Stimulated activated naive CD8-positive, alpha-beta T cell treated with anti-CD3 and anti-CD28 coated beads, Interleukin-15, Interleukin-2, amounts not matched to agents 100 ng/mL and 50 ng/mL, for 24 hours (primary cell): Measurements from ENCODE around the gene RDH12.
"Not testable (repeated sequence)": the region's sequence is repeated elsewhere in the genome, so short reads cannot be mapped to it uniquely, and the experiment has no call there.

Experiments
- H3K27ac Mint-ChIP-seq: one replicate; pipeline ENCODE4 v1.8.0; 2021; ENCODE audit warnings: mild to moderate bottlenecking, mixed read lengths
- H3K27me3 Mint-ChIP-seq: one replicate; pipeline ENCODE4 v1.8.0; 2021; ENCODE audit warnings: mixed read lengths
- H3K36me3 Mint-ChIP-seq: one replicate; pipeline ENCODE4 v1.8.0; 2021; ENCODE audit warnings: low read depth, mixed read lengths
- H3K4me1 Mint-ChIP-seq: one replicate; pipeline ENCODE4 v1.8.0; 2021; ENCODE audit warnings: low read depth, mixed read lengths
- H3K4me3 Mint-ChIP-seq: one replicate; pipeline ENCODE4 v1.8.0; 2021; ENCODE audit warnings: mild to moderate bottlenecking, mixed read lengths
- H3K9me3 Mint-ChIP-seq: one replicate; pipeline ENCODE4 v1.8.0; 2021; ENCODE audit warnings: mixed read lengths

RDH12 gene

DNA sequence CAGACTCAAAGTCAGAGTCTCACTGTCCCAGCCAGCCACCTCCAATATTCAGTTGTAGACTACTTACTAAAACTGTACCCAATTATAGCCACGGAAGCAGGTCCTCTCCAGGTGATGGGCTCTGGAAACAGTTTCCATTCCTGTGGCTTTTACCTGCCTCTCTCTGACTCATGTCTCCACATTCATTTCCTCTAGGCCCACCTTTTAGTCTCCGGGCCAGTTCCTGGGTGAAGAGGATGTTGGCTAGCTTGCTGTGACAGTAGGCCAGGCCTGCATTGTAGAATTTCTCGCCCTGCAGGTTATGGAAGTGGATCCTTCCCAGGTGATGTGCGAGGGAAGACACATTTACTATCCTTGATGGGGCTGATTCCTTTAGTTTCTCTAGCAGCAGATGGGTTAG, 11.7 kb upstream of the RDH12 start:
- H3K9me3 Mint-ChIP-seq = no peaks in the 10 kb centered on the region
- no peak overlapping the region for H3K4me3 Mint-ChIP-seq
- no peak overlapping the region for H3K27ac Mint-ChIP-seq

DNA sequence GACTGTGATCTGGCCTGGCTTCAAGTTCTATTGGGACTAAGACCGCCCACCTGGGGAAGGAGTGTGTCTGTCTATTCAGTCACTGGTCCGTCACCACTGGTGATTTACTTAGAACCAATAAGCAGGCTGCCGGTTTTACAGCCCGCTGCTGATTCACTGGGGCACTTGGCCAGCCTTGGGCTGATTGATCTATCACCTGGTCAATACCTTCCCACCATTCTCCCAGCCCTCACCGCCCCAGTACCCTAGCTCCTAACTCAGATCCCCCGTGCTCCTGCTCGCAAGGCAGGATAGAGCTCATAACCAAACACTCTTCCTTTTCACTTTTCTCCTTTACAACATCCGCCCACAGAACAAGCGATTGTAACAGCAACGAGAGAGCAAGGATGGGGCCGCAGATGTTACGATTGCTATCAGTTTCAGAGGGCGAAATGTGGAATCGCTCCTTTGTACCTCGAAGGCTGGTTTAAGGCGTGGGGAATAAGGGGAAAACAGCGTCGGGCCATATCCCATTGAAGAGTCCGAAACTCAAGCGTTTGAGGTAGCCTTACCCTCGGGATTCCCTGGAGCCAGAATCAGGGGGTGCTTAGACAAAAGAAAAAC, 6.8 kb upstream of the RDH12 start:
- peak overlapping the region; percentile 99 for H3K27ac Mint-ChIP-seq
- peaks cover 25% of the 10 kb centered on the region for H3K4me1 Mint-ChIP-seq
- peak overlapping the region; percentile 96 for H3K4me3 Mint-ChIP-seq
- H3K9me3 Mint-ChIP-seq = no peaks in the 10 kb centered on the region
- H3K36me3 Mint-ChIP-seq = peaks cover 32% of the 10 kb centered on the region
- H3K27me3 Mint-ChIP-seq = no peaks in the 10 kb centered on the region

More for the DNA sequence above, 11.7 kb upstream of the RDH12 start:
- no peaks in the 10 kb centered on the region for H3K27me3 Mint-ChIP-seq
- peaks cover 76% of the 10 kb centered on the region for H3K36me3 Mint-ChIP-seq
- peaks cover 21% of the 10 kb centered on the region for H3K4me1 Mint-ChIP-seq

DNA sequence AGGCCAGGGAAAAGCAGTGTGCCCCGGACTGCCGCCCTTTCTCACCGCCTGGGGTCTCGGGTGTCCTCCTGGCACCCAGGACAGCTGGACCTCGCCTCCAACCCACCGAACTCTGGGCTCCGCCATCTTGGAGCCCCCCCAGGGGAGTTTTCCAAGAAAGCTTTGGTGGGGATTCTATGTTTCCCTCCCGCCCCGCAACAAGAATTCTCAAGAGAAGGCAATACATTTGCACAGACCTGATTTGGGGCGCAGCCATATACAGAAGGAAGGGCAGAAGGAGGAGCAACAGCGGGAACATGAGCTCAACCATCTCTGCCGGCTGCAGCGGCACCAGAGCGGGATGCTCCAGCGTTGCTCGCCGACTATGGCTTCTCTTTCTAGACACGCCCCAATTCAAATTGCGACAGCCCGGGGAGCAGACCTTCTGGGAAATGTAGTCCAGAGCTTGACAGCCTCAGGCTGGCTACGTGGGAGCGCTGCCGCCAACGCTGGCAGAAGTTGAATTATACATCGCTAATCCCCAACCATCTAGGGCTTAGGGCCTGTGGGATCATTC, 6.2 kb upstream of the RDH12 start, which contains the start of gene RDH11:
Gene RDH11, minus strand, starts transcription at position 371 of the 556 bp plus-strand sequence. Its CDS starts 61 bp downstream, at position 310.
- Mint-ChIP-seq H3K27me3 (no peaks in the 10 kb centered on the region), H3K36me3 (peaks cover 26% of the 10 kb centered on the region), H3K27ac (peak within 1 kb of the TSS; percentile 99), H3K9me3 (no peaks in the 10 kb centered on the region), H3K4me1 (peaks cover 25% of the 10 kb centered on the region), H3K4me3 (peak within 1 kb of the TSS; percentile 96)

DNA sequence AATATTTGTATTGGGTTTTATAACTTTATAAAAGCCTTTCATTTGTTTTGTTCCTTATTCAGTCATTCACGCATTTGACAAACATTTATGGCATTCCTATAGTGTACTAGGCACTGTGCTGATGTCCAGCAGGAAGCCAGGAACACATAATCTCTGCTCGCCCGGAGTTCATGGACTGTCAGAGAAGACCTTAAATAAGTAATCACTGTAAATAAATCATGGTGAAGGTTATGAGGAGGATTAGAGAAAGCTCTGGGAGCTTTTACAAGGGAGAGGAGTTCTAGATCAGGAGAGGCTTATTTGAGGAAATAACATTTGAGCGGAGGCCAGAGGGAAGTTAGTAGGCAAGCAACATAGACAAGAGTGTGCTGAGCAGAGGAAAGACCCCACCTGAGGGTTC, 4.7 kb upstream of the RDH12 start:
- Mint-ChIP-seq H3K27ac (no peak overlapping the region), H3K9me3 (no peaks in the 10 kb centered on the region), H3K4me1 (peaks cover 25% of the 10 kb centered on the region), H3K36me3 (peaks cover 12% of the 10 kb centered on the region), H3K27me3 (no peaks in the 10 kb centered on the region), H3K4me3 (no peak overlapping the region)

DNA sequence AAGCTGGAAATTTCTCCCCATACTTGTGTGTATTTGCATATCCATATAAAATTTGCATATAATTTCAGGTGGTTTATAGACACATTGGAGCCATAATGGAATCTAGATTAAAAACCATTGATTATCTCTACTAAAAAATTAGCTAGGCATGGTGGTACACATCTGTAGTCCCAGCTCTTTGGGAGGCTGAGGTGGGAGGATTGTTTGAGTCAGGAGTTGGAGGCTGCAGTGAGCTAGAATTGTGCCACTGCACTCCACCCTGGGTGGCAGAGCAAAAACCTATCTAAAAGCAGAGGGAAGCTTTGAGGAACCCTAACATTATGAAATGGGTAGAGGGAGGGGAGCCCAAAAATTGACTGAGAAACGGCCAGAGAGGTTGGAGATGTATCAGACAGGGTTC, 3.5 kb upstream of the RDH12 start:
- no peaks in the 10 kb centered on the region for H3K27me3 Mint-ChIP-seq
- H3K27ac Mint-ChIP-seq = no peak overlapping the region
- H3K4me3 Mint-ChIP-seq = no peak overlapping the region
- no peaks in the 10 kb centered on the region for H3K9me3 Mint-ChIP-seq
- peaks cover 3% of the 10 kb centered on the region for H3K36me3 Mint-ChIP-seq
- H3K4me1 Mint-ChIP-seq = peaks cover 20% of the 10 kb centered on the region

DNA sequence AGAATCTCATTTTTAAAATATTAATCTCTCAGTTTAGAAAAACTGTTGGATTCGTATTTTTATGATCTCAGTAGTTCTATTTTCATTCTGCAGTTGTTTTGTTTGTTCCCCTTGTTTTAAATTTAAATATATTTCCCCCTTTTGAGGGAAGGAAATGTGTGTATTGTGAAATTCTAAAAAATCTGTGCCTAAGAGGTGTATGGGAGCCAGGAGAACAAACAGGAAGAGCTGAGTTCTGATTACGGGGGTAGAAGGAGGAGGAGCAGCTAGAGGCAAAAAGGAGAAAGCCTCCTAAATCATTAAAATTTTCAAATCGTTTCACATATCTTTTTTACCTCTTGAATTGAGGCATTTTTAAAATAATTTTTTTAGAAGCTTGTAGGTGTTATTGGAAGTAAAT, 2.3 kb downstream of the RDH12 start:
- H3K36me3 Mint-ChIP-seq = no peaks in the 10 kb centered on the region
- no peak overlapping the region for H3K27ac Mint-ChIP-seq
- no peaks in the 10 kb centered on the region for H3K4me1 Mint-ChIP-seq
- H3K27me3 Mint-ChIP-seq = peaks cover 9% of the 10 kb centered on the region
- H3K4me3 Mint-ChIP-seq = no peak overlapping the region
- peaks cover 3% of the 10 kb centered on the region for H3K9me3 Mint-ChIP-seq

DNA sequence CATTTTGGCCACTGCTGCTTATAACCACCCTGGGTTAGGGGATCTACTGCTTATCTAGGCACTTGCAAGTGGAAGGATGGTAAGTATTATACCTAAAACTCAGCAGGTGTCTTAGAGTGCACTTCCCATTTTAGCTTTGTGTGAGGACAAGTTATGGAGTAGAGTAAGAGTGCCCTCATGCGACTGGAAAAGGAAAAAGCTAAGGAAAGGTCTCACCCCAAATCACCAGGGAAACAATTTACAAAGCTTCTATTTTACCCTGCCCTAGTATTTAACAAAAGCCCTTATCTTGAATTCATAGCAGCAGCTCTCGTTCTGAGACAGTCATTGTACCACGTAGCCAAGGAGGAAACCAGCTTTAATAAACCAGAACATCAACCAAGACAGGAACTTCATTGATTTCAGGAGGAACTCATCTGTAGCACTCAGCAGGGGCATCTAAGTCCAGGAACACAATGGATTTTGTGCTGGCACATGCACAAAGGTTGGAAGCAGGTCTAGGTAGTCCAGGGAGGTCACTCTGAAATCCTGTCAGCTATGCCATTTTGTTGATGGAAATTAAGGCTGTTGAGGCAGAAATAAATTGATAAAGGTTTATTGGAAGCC, 2.9 kb downstream of the RDH12 start:
- no peaks in the 10 kb centered on the region for H3K36me3 Mint-ChIP-seq
- H3K27me3 Mint-ChIP-seq = peaks cover 9% of the 10 kb centered on the region
- H3K4me1 Mint-ChIP-seq = no peaks in the 10 kb centered on the region
- H3K4me3 Mint-ChIP-seq = no peak overlapping the region
- no peak overlapping the region for H3K27ac Mint-ChIP-seq
- peaks cover 6% of the 10 kb centered on the region for H3K9me3 Mint-ChIP-seq

DNA sequence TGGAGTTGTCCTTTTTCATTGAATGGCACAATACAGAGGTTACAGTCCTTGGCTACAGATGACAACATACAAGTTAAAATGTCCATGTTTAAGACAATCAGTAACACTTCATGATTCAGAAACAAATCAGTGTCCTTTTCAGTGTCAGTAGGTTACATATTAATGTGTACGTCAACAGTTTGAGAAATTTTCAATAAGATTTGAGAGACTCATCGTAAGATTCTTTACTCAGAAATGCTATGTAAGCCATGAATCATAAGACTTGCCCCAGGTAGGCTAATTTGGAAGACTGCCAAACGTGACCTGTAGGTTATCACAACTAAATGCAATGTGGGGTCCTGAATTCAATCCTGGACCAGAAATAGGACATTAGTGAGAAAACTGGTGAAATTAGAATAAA, 3.5 kb downstream of the RDH12 start:
- Mint-ChIP-seq H3K4me1 (no peaks in the 10 kb centered on the region), H3K9me3 (peaks cover 11% of the 10 kb centered on the region), H3K27me3 (peaks cover 9% of the 10 kb centered on the region), H3K36me3 (no peaks in the 10 kb centered on the region), H3K4me3 (no peak overlapping the region), H3K27ac (no peak overlapping the region)

DNA sequence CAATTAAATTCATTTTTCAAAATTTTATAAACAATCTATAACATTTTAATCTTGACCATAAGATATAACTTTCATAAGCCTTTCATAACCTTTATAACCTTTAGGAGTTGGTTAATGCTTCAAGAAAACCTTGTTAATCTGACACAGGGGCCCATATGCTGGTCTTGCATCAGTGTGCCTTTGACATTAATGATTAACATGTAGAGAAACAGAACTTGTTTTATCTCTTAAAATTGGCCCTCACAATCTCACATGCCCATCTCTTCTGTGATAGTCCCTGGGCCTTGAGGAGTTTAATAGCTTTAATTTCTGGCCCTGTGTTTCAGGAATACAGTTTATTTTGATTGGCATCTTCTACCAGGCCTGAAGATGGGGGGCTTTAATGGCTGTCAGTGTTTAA, 7.7 kb downstream of the RDH12 start:
- not testable (repeated sequence) for H3K4me1 Mint-ChIP-seq, H3K27me3 Mint-ChIP-seq, H3K27ac Mint-ChIP-seq, H3K36me3 Mint-ChIP-seq, H3K4me3 Mint-ChIP-seq
- peaks cover 11% of the 10 kb centered on the region for H3K9me3 Mint-ChIP-seq

DNA sequence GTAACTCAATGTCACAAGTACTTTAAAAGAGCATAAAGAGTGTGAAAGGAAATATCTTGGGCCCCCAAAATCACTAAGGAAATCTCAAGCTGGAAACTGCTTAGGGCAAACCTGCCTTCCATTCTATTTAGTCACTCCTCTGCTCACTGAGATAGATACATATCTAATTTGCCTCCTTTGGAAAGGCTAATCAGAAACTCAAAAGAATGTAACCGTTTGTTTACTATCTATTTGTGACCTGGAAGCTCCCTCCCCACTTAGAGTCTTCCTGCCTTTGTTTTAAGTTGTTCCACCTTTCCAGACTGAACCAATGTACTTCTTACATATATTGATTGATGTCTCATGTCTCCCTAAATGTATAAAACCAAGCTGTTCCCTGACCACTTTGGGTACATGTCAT, 8.1 kb downstream of the RDH12 start:
- H3K27me3 Mint-ChIP-seq, H3K4me1 Mint-ChIP-seq, H3K4me3 Mint-ChIP-seq, H3K27ac Mint-ChIP-seq, H3K36me3 Mint-ChIP-seq: not testable (repeated sequence)
- peaks cover 11% of the 10 kb centered on the region for H3K9me3 Mint-ChIP-seq

DNA sequence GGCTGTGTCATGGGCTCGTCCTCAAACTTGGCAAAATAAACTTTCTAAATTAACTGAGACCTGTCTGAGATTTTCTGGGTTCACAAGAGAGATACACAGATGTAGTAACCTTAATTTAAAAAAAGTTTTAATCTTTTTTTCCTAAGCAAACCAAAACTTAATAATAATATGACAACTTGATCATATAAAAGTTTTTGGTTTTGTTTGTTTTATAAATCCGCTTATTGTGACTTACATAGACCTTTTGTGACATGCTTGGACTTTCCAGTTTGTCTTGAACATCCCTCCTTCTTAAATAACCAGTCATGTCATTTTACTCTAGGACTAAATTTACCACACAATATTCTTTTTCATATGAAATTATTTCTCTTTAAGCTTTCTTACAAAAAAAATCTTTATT, 8.5 kb downstream of the RDH12 start:
- no peaks in the 10 kb centered on the region for H3K4me1 Mint-ChIP-seq
- H3K4me3 Mint-ChIP-seq = no peak overlapping the region
- peaks cover 4% of the 10 kb centered on the region for H3K36me3 Mint-ChIP-seq
- peaks cover under 1% of the 10 kb centered on the region for H3K27me3 Mint-ChIP-seq
- peaks cover 11% of the 10 kb centered on the region for H3K9me3 Mint-ChIP-seq
- no peak overlapping the region for H3K27ac Mint-ChIP-seq

DNA sequence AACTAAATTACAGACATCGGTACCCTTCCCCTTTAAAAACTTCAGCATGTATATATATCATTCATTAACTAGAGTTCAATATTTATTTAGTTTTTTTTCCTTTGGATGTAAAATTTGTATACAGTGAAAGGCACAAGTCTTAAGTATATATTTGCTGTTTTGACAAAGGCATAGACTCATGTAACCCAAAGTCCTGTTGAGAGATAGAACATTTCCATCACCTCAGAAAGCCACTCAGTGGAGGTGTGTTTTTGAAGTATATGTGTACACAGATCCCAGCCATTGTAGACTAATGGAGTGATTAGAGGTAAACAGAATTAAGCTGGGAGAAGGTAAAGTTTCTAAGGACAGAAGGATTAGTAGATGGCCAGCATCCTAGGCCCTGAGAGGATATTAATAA, 15.4 kb downstream of the RDH12 start:
- Mint-ChIP-seq H3K4me3 (no peak overlapping the region), H3K36me3 (no peaks in the 10 kb centered on the region), H3K4me1 (no peaks in the 10 kb centered on the region), H3K27ac (no peak overlapping the region), H3K9me3 (no peaks in the 10 kb centered on the region), H3K27me3 (peaks cover 8% of the 10 kb centered on the region)

DNA sequence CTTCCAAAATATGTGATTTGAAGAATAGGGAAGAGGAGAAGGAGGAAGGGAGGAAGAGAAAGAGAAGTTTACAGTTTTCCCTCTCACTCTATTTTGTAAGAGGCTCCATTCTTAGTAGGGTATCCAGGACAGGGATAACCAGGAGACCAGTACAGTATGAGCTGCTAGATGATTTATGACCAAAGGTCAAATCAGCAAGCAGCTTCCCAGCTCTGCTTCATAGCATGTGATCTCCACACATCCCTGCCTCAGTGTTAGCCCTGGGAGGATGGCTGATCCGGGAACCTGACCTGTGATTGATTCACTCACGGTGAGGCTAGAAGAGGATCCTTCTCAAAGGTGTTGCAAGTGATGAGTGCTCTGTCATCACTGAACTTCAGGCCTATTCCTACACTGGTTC, 16.6 kb downstream of the RDH12 start:
- H3K4me1 Mint-ChIP-seq = peaks cover 4% of the 10 kb centered on the region
- no peak overlapping the region for H3K4me3 Mint-ChIP-seq
- H3K27ac Mint-ChIP-seq = no peak overlapping the region
- peaks cover 19% of the 10 kb centered on the region for H3K27me3 Mint-ChIP-seq
- no peaks in the 10 kb centered on the region for H3K36me3 Mint-ChIP-seq
- no peaks in the 10 kb centered on the region for H3K9me3 Mint-ChIP-seq

DNA sequence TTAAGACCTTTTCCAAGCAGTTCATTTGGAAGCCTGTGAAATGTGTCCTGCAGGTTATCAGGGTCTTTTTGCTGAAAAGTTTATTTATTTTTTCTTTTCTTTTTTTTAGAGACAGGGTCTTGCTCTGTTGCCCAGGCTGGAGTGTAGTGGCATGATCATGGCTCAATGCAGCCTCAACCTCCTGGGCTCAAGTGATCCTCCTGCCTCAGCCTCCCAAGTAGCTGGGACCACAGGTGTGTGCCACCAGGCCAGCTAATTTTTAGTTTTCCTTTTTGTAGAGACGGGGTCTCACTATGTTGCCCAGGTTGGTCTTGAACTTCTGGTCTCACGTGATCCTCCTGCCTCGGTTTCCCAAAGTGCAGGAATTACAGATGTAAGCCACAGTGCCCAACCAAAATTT, 17.7 kb downstream of the RDH12 start:
- H3K4me3 Mint-ChIP-seq, H3K36me3 Mint-ChIP-seq, H3K27ac Mint-ChIP-seq, H3K4me1 Mint-ChIP-seq, H3K9me3 Mint-ChIP-seq: not testable (repeated sequence)
- H3K27me3 Mint-ChIP-seq = peaks cover 30% of the 10 kb centered on the region

DNA sequence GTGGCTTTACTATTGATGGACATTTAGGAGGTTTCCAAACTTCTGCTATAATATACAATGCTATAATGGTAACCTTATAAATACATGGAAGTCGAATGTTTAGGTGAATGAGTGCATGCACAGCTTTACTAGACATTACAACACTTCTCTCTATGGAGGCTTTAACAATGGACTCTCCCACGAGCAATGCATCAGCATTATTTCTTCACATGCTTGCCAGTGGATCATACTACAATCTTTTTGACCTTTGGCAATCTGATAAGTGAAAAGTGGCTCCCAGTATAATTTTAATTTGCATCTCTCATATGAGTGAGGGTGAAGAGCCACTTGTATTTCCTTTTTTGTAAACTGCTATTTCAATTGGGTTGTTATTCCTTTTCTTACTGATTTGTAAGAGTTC, 18.2 kb downstream of the RDH12 start:
- Mint-ChIP-seq H3K27me3 (peaks cover 32% of the 10 kb centered on the region), H3K9me3 (no peaks in the 10 kb centered on the region), H3K4me3 (no peak overlapping the region), H3K27ac (no peak overlapping the region), H3K4me1 (peaks cover 4% of the 10 kb centered on the region), H3K36me3 (no peaks in the 10 kb centered on the region)

DNA sequence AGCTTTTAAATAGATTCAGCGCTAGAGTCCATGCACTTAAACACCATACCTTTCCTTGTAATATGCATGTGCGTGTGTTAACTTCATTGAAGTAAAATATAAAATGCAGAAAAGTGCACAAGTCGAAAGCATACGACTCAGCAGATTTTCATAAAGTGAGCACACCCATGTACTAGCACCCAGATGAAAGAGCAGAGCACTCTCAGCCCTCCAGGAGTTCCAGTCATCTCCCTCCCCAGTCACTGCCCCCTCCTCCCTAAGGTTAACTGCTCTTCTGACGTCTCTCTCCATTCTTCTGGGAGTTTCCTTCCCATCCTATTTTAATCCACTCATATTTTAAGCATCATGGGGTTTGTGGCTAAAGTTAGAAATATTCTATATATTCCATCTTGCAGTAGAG, 20.2 kb downstream of the RDH12 start:
- Mint-ChIP-seq H3K9me3 (no peaks in the 10 kb centered on the region), H3K4me1 (peaks cover 4% of the 10 kb centered on the region), H3K4me3 (no peak overlapping the region), H3K27ac (no peak overlapping the region), H3K27me3 (peaks cover 36% of the 10 kb centered on the region), H3K36me3 (no peaks in the 10 kb centered on the region)
